Keratinocyte (primary cell): Measurements from ENCODE around the gene B4GALNT2. TPM values are rescaled to one million over a fixed set of nuclear protein-coding genes. Genes with fewer than 3 reads are reported as not detected.
"Not testable (repeated sequence)": the region's sequence is repeated elsewhere in the genome, so short reads cannot be mapped to it uniquely, and the experiment has no call there.

Experiments used
- DNase-seq: peaks from one replicate; pipeline ENCODE4 v3.0.0-alpha.2; 2011; ENCODE audit warnings: low read depth, missing footprints, low spot score
- FAIRE-seq: peaks from 2 replicates; lab custom pipeline; 2011; peaks lifted over from hg19 to GRCh38; lab: Jason Lieb, UNC
- H2AFZ ChIP-seq: 2 replicates; pipeline ENCODE4 v1.6.0; 2012; ENCODE audit warnings: low read length, control low read depth, inconsistent platforms; ENCODE audit not compliant: control insufficient read depth
- H3K27ac ChIP-seq: 2 replicates; pipeline ENCODE4 v1.5.1; 2011; ENCODE audit warnings: low read length; ENCODE audit not compliant: control insufficient read depth, insufficient read depth
- H3K27me3 ChIP-seq: 3 replicates; pipeline ENCODE4 v1.6.0; 2011; ENCODE audit warnings: low read length; ENCODE audit not compliant: control insufficient read depth, insufficient read depth; ENCODE audit errors: extremely low read depth
- H3K36me3 ChIP-seq, 2 experiments: 2 replicates in 1 of 2; 3 replicates in 1 of 2; pipeline ENCODE4 v1.5.1; 2011; ENCODE audit warnings: low read length in 2 of 2, mild to moderate bottlenecking in 1 of 2; ENCODE audit not compliant: control insufficient read depth in 2 of 2, insufficient read depth in 2 of 2; ENCODE audit errors: extremely low read depth in 1 of 2
- H3K4me1 ChIP-seq: 3 replicates; pipeline ENCODE4 v1.5.1; 2011; ENCODE audit warnings: low read length; ENCODE audit not compliant: control insufficient read depth, insufficient read depth; ENCODE audit errors: extremely low read depth
- H3K4me2 ChIP-seq: 3 replicates; pipeline ENCODE4 v1.6.0; 2011; ENCODE audit warnings: low read depth, low read length; ENCODE audit not compliant: control insufficient read depth, insufficient read depth; ENCODE audit errors: extremely low read depth
- H3K4me3 ChIP-seq, 3 experiments: fragments of 200-600 bp in 1 of 3; sonication (generic) in 1 of 3; 2 replicates in 2 of 3; 3 replicates in 1 of 3; pipeline ENCODE4 v1.5.1; 2011 to 2016; ENCODE audit warnings: low read length in 3 of 3, mild to moderate bottlenecking in 3 of 3, control low read depth in 2 of 3, inconsistent platforms in 1 of 3, low read depth in 1 of 3, mixed read lengths in 1 of 3, mixed run types in 1 of 3, moderate library complexity in 1 of 3; ENCODE audit not compliant: control insufficient read depth in 2 of 3, insufficient read depth in 2 of 3; ENCODE audit errors: extremely low read depth in 1 of 3
- H3K79me2 ChIP-seq: 2 replicates; pipeline ENCODE4 v1.6.0; 2012; ENCODE audit warnings: low read length; ENCODE audit not compliant: control insufficient read depth, insufficient read depth
- H3K9ac ChIP-seq: 3 replicates; pipeline ENCODE4 v1.6.0; 2011; ENCODE audit warnings: low read length; ENCODE audit not compliant: control insufficient read depth, insufficient read depth; ENCODE audit errors: extremely low read depth
- H3K9me1 ChIP-seq: 3 replicates; pipeline ENCODE4 v1.6.0; 2011; ENCODE audit warnings: low read length; ENCODE audit not compliant: control insufficient read depth, insufficient read depth; ENCODE audit errors: extremely low read depth
- H3K9me3 ChIP-seq: 2 replicates; pipeline ENCODE4 v1.5.1; 2012; ENCODE audit warnings: low read depth, low read length; ENCODE audit not compliant: control insufficient read depth
- H4K20me1 ChIP-seq: 3 replicates; pipeline ENCODE4 v1.6.0; 2011; ENCODE audit warnings: low read length; ENCODE audit not compliant: control insufficient read depth, insufficient read depth; ENCODE audit errors: extremely low read depth
- EZH2 ChIP-seq: IDR thresholded peaks from one replicate; pipeline ENCODE4 v1.6.1; 2012; ENCODE audit warnings: inconsistent platforms, mild to moderate bottlenecking, low read length, moderate library complexity
- dilution Hi-C: fragments of 300-500 bp; cut with MboI; formaldehyde crosslinking; loops from one replicate; pipeline ENCODE4 v1.7.0; 2020; ENCODE audit warnings: low sequenced_read_pairs; ENCODE audit not compliant: extremely low pct_ligation_motif_present
- polyA plus RNA-seq, 5 experiments: library from polyadenylated mRNA; depleted of rRNA in 3 of 5; stranded (reverse) in 3 of 5; stranded (forward) in 1 of 5; unstranded in 1 of 5; fragments of >200 nt; gene quantifications; 1 replicate in 1 of 5; 2 replicates in 3 of 5; 3 replicates in 1 of 5; pipeline versions ENCODE4 v1.2.1 to v1.2.3, GENCODE V29; 2011 to 2012; ENCODE audit warnings: missing spikeins in 2 of 5, low read depth in 1 of 5, low replicate concordance in 1 of 5
- TF ChIP-seq, protein P1 (sequence below), 3 experiments: IDR thresholded peaks in 1 of 3; conservative IDR thresholded peaks in 1 of 3; optimal IDR thresholded peaks in 1 of 3; 2 replicates in 2 of 3; 3 replicates in 1 of 3; pipeline versions ENCODE3 to v1.5.1; 2011; ENCODE audit warnings: low read length in 3 of 3, mild to moderate bottlenecking in 3 of 3, moderate library complexity in 2 of 3, control low read depth in 1 of 3, inconsistent platforms in 1 of 3; ENCODE audit not compliant: insufficient read depth in 2 of 3; ENCODE audit errors: extremely low read depth in 1 of 3

The B4GALNT2 gene
- polyA plus RNA-seq, 1 donor (not counting 4 experiments of a cell fraction or from before 2014, with no cell fraction given), result 0.01 TPM

DNA sequence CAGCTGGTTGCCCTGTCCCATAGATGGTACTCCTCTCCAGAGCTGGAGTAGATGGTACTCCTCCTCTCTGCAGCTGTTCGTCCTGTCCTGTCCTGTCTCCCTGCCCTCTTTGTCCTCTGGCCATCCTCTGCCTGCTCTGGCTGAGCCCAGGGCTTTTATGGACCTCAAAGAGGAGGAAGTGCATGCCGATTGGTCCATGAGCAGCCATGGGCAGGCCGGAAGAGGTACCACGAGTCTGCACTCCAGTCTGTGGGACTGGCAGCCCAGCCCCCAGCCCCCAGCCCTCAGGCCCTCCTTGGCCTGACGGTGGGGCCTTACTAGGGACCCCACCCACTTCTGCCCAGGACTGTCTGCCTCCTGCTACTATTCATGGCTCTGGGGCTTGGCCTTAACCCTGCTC, 50.8 kb downstream of the B4GALNT2 start:
- DNase-seq, result no peak

DNA sequence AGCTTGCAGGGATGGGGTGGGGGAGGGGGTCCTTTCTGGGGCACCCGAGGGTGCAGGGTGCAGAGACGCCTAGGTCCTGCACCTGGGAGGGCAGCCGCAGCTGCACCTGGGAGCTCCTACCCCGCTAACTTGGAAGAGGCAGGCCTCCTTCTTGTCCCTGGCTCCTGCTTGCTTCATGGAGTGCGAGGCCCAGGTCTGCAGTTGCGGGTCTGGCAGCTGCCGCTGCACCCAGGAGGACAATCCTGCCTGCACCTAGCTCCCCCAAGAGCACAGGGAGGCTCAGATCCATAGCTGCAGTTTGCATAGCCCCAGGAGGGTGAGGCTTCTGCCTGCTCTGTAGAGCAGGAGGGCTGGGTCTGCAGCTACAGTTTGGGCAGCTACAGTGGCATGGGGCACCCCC, 51.2 kb downstream of the B4GALNT2 start:
- no peak overlapping the region for H3K4me3 ChIP-seq
- H3K4me2 ChIP-seq, result no peak overlapping the region
- peaks cover 2% of the 10 kb centered on the region for H3K9me3 ChIP-seq
- H3K9ac ChIP-seq, result no peak overlapping the region
- H3K4me1 ChIP-seq, result no peaks in the 10 kb centered on the region
- DNase-seq (no peak), FAIRE-seq (no peak)
- H3K36me3 ChIP-seq, result no peaks in the 10 kb centered on the region
- TF ChIP-seq, protein P1, sequence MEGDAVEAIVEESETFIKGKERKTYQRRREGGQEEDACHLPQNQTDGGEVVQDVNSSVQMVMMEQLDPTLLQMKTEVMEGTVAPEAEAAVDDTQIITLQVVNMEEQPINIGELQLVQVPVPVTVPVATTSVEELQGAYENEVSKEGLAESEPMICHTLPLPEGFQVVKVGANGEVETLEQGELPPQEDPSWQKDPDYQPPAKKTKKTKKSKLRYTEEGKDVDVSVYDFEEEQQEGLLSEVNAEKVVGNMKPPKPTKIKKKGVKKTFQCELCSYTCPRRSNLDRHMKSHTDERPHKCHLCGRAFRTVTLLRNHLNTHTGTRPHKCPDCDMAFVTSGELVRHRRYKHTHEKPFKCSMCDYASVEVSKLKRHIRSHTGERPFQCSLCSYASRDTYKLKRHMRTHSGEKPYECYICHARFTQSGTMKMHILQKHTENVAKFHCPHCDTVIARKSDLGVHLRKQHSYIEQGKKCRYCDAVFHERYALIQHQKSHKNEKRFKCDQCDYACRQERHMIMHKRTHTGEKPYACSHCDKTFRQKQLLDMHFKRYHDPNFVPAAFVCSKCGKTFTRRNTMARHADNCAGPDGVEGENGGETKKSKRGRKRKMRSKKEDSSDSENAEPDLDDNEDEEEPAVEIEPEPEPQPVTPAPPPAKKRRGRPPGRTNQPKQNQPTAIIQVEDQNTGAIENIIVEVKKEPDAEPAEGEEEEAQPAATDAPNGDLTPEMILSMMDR (optimal IDR thresholded peaks at IDR 0.05 in 1 of 3, IDR thresholded peaks at IDR 0.05 in 1 of 3, conservative IDR thresholded peaks at IDR 0.05 in 1 of 3; ENCODE audit: extremely low read depth in 1 of 3, insufficient read depth in 2 of 3, low read length in 3 of 3), result no peak
- no peak for TF ChIP-seq EZH2
- H3K9me1 ChIP-seq, result no peaks in the 10 kb centered on the region
- H3K79me2 ChIP-seq, result no peaks in the 10 kb centered on the region
- H2AFZ ChIP-seq, result no peak overlapping the region
- H3K27me3 ChIP-seq, result no peaks in the 10 kb centered on the region
- dilution Hi-C loops, result no loop called here
- no peak overlapping the region for H3K27ac ChIP-seq
- H4K20me1 ChIP-seq, result no peaks in the 10 kb centered on the region

More for the DNA sequence above, 50.8 kb downstream of the B4GALNT2 start:
- peaks cover 2% of the 10 kb centered on the region for H3K9me3 ChIP-seq
- TF ChIP-seq, protein P1 (optimal IDR thresholded peaks at IDR 0.05 in 1 of 3, IDR thresholded peaks at IDR 0.05 in 1 of 3, conservative IDR thresholded peaks at IDR 0.05 in 1 of 3; ENCODE audit: extremely low read depth in 1 of 3, insufficient read depth in 2 of 3, low read length in 3 of 3), result no peak
- TF ChIP-seq EZH2, result no peak
- no peaks in the 10 kb centered on the region for H3K36me3 ChIP-seq
- no peak overlapping the region for H3K4me2 ChIP-seq
- FAIRE-seq, result no peak
- no peaks in the 10 kb centered on the region for H3K9me1 ChIP-seq
- H3K4me3 ChIP-seq, result no peak overlapping the region
- dilution Hi-C loops, result no loop called here
- no peak overlapping the region for H2AFZ ChIP-seq
- no peaks in the 10 kb centered on the region for H3K79me2 ChIP-seq
- no peaks in the 10 kb centered on the region for H3K27me3 ChIP-seq
- H3K9ac ChIP-seq, result no peak overlapping the region
- no peaks in the 10 kb centered on the region for H3K4me1 ChIP-seq
- no peak overlapping the region for H3K27ac ChIP-seq
- H4K20me1 ChIP-seq, result no peaks in the 10 kb centered on the region

DNA sequence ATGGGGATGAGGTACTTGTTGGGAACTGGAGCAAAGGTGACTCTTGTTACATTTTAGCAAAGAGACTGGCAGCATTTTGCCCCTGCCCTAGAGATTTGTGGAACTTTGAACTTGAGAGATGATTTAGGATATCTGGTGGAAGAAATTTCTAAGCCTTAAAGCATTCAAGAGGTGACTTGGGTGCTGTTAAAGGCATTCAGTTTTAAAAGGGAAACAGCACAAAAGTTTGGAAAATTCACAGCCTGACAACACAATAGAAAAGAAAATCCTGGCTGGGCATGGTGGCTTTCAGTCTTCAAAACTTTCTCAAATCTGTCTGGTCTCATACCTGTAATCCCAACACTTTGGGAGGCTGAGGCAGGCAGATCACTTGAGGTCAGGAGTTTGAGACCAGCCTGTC, 52.0 kb downstream of the B4GALNT2 start:
- H3K27me3 ChIP-seq, H2AFZ ChIP-seq, H3K4me2 ChIP-seq, H3K36me3 ChIP-seq, DNase-seq, H3K79me2 ChIP-seq, H3K4me1 ChIP-seq, H3K4me3 ChIP-seq, H4K20me1 ChIP-seq, FAIRE-seq, dilution Hi-C loops, H3K9me1 ChIP-seq, H3K27ac ChIP-seq, H3K9ac ChIP-seq, H3K9me3 ChIP-seq: not testable (repeated sequence)

DNA sequence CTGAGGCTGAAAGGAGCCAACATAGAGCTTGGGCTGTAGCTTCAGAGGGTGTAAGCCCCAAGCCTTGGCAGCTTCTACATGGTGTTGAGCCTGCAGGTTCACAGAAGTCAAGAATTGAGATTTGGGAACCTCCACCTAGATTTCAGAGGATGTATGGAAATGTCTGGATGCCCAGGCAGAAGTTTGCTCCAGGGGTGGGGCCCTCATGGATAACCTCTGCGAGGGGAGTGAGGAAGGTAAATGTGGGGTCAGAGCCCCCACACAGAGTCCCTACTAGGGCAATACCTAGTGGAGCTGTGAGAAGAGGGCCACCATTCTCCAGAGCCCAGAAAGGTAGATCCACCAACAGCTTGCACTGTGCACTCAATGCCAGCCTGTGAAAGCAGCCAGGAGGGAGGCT, 52.8 kb downstream of the B4GALNT2 start:
- H3K79me2 ChIP-seq, H2AFZ ChIP-seq, H4K20me1 ChIP-seq, H3K9ac ChIP-seq, DNase-seq, H3K4me2 ChIP-seq, H3K9me3 ChIP-seq, H3K27me3 ChIP-seq, H3K9me1 ChIP-seq, FAIRE-seq, H3K4me3 ChIP-seq, dilution Hi-C loops, H3K4me1 ChIP-seq, H3K27ac ChIP-seq, H3K36me3 ChIP-seq: not testable (repeated sequence)
